ENCODE results near the gene GFOD1.

DNA sequence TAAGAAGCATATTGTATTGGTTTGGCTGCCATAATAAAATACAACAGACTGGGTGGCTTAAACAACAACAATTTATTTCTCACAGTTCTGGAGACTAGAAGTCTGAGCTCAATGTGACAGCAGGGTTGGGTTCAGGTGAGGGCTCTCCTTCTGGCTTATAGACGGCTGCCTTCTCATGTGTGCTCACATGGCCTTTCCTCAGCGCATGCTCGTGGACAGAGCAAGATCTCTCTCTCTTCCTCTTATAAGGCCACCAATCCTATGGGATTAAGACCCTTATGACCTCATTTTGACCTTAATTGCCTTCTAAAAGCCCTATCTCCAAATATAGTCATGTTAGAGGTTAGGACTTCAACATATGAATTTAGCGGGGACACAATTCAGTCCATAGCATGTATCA is 32.4 kb upstream of the GFOD1 start:
- TF ChIP-seq CEBPB (IDR thresholded peaks at IDR 0.05) (no peak), JUN (IDR thresholded peaks at IDR 0.05) (no peak), EHMT2 (IDR thresholded peaks at IDR 0.05; ENCODE audit: low read depth) (no peak), CHD4 (IDR thresholded peaks at IDR 0.05; ENCODE audit: borderline replicate concordance) (no peak)
- TF ChIP-seq, protein P1, sequence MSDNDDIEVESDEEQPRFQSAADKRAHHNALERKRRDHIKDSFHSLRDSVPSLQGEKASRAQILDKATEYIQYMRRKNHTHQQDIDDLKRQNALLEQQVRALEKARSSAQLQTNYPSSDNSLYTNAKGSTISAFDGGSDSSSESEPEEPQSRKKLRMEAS (IDR thresholded peaks at IDR 0.05), result no peak
- TF ChIP-seq, protein P2, sequence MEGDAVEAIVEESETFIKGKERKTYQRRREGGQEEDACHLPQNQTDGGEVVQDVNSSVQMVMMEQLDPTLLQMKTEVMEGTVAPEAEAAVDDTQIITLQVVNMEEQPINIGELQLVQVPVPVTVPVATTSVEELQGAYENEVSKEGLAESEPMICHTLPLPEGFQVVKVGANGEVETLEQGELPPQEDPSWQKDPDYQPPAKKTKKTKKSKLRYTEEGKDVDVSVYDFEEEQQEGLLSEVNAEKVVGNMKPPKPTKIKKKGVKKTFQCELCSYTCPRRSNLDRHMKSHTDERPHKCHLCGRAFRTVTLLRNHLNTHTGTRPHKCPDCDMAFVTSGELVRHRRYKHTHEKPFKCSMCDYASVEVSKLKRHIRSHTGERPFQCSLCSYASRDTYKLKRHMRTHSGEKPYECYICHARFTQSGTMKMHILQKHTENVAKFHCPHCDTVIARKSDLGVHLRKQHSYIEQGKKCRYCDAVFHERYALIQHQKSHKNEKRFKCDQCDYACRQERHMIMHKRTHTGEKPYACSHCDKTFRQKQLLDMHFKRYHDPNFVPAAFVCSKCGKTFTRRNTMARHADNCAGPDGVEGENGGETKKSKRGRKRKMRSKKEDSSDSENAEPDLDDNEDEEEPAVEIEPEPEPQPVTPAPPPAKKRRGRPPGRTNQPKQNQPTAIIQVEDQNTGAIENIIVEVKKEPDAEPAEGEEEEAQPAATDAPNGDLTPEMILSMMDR (IDR thresholded peaks at IDR 0.05), result no peak

Data from A549 (cell line).